Measurements from ENCODE around the gene YAF2. TPM values are rescaled to one million over a fixed set of nuclear protein-coding genes. Genes with fewer than 3 reads are reported as not detected.

YAF2 gene
- total RNA-seq, 1 experiment from 2014 or later = 81.7 TPM

- H3K4me3 ChIP-seq (ENCODE audit: low read length) = no peak overlapping the region
- no peak for DNase-seq
- no peak overlapping the region for H3K9ac ChIP-seq (ENCODE audit: low read length)
Observed at GRCh38 chr12:42204819-42205218, 33.2 kb downstream of the YAF2 start.

GRCh38 chr12:42204362-42204761 lies 33.7 kb downstream of the YAF2 start:
- Histone ChIP-seq H3K79me2 (ENCODE audit: low read length) (peaks cover 84% of the 10 kb centered on the region), H3K9me3 (ENCODE audit: low read length) (no peaks in the 10 kb centered on the region), H3K4me1 (ENCODE audit: low read length) (peaks cover 13% of the 10 kb centered on the region), H3K9me2 (replicated peaks; ENCODE audit: insufficient read depth, low read length) (no peaks in the 10 kb centered on the region), H3K4me3 (ENCODE audit: low read length) (no peak overlapping the region), H4K20me1 (ENCODE audit: insufficient read depth, low read depth, low read length) (no peaks in the 10 kb centered on the region), H2AFZ (ENCODE audit: low read length) (no peak overlapping the region), H3K36me3 (ENCODE audit: insufficient read depth, low read length) (peaks cover 45% of the 10 kb centered on the region; the same call in 1 of the 2 replicates), H3K9ac (ENCODE audit: low read length) (no peak overlapping the region), H3K27ac (ENCODE audit: low read length) (no peak overlapping the region), H3K4me2 (ENCODE audit: low read depth, low read length, poor library complexity, severe bottlenecking) (no peak overlapping the region), H3K27me3 (ENCODE audit: low read length) (no peaks in the 10 kb centered on the region)
- no peak for DNase-seq

More at GRCh38 chr12:42204819-42205218, 33.2 kb downstream of the YAF2 start:
- Histone ChIP-seq H3K27me3 (ENCODE audit: low read length) (no peaks in the 10 kb centered on the region), H4K20me1 (ENCODE audit: insufficient read depth, low read depth, low read length) (no peaks in the 10 kb centered on the region), H3K79me2 (ENCODE audit: low read length) (peaks cover 84% of the 10 kb centered on the region), H2AFZ (ENCODE audit: low read length) (no peak overlapping the region), H3K27ac (ENCODE audit: low read length) (no peak overlapping the region), H3K4me2 (ENCODE audit: low read depth, low read length, poor library complexity, severe bottlenecking) (no peak overlapping the region), H3K9me3 (ENCODE audit: low read length) (no peaks in the 10 kb centered on the region), H3K4me1 (ENCODE audit: low read length) (peaks cover 12% of the 10 kb centered on the region), H3K9me2 (replicated peaks; ENCODE audit: insufficient read depth, low read length) (no peaks in the 10 kb centered on the region), H3K36me3 (ENCODE audit: insufficient read depth, low read length) (peaks cover 42% of the 10 kb centered on the region; the same call in 1 of the 2 replicates)

GRCh38 chr12:42201063-42201462 lies 37.0 kb downstream of the YAF2 start:
- Histone ChIP-seq H3K4me3 (ENCODE audit: low read length) (no peak overlapping the region), H3K4me1 (ENCODE audit: low read length) (peaks cover 28% of the 10 kb centered on the region), H3K9ac (ENCODE audit: low read length) (no peak overlapping the region), H3K79me2 (ENCODE audit: low read length) (peaks cover 91% of the 10 kb centered on the region), H4K20me1 (ENCODE audit: insufficient read depth, low read depth, low read length) (no peaks in the 10 kb centered on the region), H3K27ac (ENCODE audit: low read length) (no peak overlapping the region), H3K9me2 (replicated peaks; ENCODE audit: insufficient read depth, low read length) (no peaks in the 10 kb centered on the region), H3K4me2 (ENCODE audit: low read depth, low read length, poor library complexity, severe bottlenecking) (no peak overlapping the region), H2AFZ (ENCODE audit: low read length) (no peak overlapping the region), H3K9me3 (ENCODE audit: low read length) (no peaks in the 10 kb centered on the region), H3K27me3 (ENCODE audit: low read length) (no peaks in the 10 kb centered on the region), H3K36me3 (ENCODE audit: insufficient read depth, low read length) (peaks cover 41% of the 10 kb centered on the region; the same call in 1 of the 2 replicates)
- DNase-seq = no peak

- no peaks in the 10 kb centered on the region for H3K27me3 ChIP-seq (ENCODE audit: low read length)
- H3K9me3 ChIP-seq (ENCODE audit: low read length) = no peaks in the 10 kb centered on the region
- peaks cover 16% of the 10 kb centered on the region for H3K4me1 ChIP-seq (ENCODE audit: low read length)
- H3K36me3 ChIP-seq (ENCODE audit: insufficient read depth, low read length) = peaks cover 46% of the 10 kb centered on the region; the same call in 1 of the 2 replicates
- H3K4me2 ChIP-seq (ENCODE audit: low read depth, low read length, poor library complexity, severe bottlenecking) = no peak overlapping the region
- H3K9me2 ChIP-seq (replicated peaks; ENCODE audit: insufficient read depth, low read length) = no peaks in the 10 kb centered on the region
- no peaks in the 10 kb centered on the region for H4K20me1 ChIP-seq (ENCODE audit: insufficient read depth, low read depth, low read length)
- no peak overlapping the region for H2AFZ ChIP-seq (ENCODE audit: low read length)
- H3K4me3 ChIP-seq (ENCODE audit: low read length) = no peak overlapping the region
- H3K9ac ChIP-seq (ENCODE audit: low read length) = no peak overlapping the region
- no peak for DNase-seq
- H3K27ac ChIP-seq (ENCODE audit: low read length) = peak overlapping the region; percentile 41
- peaks cover 89% of the 10 kb centered on the region for H3K79me2 ChIP-seq (ENCODE audit: low read length)
Observed at GRCh38 chr12:42199007-42199406, 39.0 kb downstream of the YAF2 start.

- H3K4me2 ChIP-seq (ENCODE audit: low read depth, low read length, poor library complexity, severe bottlenecking) = no peak overlapping the region
- H3K4me3 ChIP-seq (ENCODE audit: low read length) = no peak overlapping the region
- no peaks in the 10 kb centered on the region for H3K27me3 ChIP-seq (ENCODE audit: low read length)
- no peak overlapping the region for H3K9ac ChIP-seq (ENCODE audit: low read length)
- H3K4me1 ChIP-seq (ENCODE audit: low read length) = peaks cover 16% of the 10 kb centered on the region
- no peaks in the 10 kb centered on the region for H3K9me3 ChIP-seq (ENCODE audit: low read length)
- no peaks in the 10 kb centered on the region for H4K20me1 ChIP-seq (ENCODE audit: insufficient read depth, low read depth, low read length)
- no peak overlapping the region; the same call in 1 of the 2 replicates for H3K27ac ChIP-seq (ENCODE audit: low read length)
- DNase-seq = no peak
- peaks cover 92% of the 10 kb centered on the region for H3K79me2 ChIP-seq (ENCODE audit: low read length)
- H3K36me3 ChIP-seq (ENCODE audit: insufficient read depth, low read length) = peaks cover 42% of the 10 kb centered on the region
- no peaks in the 10 kb centered on the region for H3K9me2 ChIP-seq (replicated peaks; ENCODE audit: insufficient read depth, low read length)
- H2AFZ ChIP-seq (ENCODE audit: low read length) = no peak overlapping the region
Observed at GRCh38 chr12:42196723-42197603, 41.1 kb downstream of the YAF2 start.

- H3K9me3 ChIP-seq (ENCODE audit: low read length) = no peaks in the 10 kb centered on the region
- no peak overlapping the region for H3K4me3 ChIP-seq (ENCODE audit: low read length)
- H3K27me3 ChIP-seq (ENCODE audit: low read length) = no peaks in the 10 kb centered on the region
- DNase-seq = no peak
- no peaks in the 10 kb centered on the region for H3K9me2 ChIP-seq (replicated peaks; ENCODE audit: insufficient read depth, low read length)
- H3K9ac ChIP-seq (ENCODE audit: low read length) = no peak overlapping the region
- H2AFZ ChIP-seq (ENCODE audit: low read length) = no peak overlapping the region
- H4K20me1 ChIP-seq (ENCODE audit: insufficient read depth, low read depth, low read length) = no peaks in the 10 kb centered on the region
- H3K36me3 ChIP-seq (ENCODE audit: insufficient read depth, low read length) = peaks cover 35% of the 10 kb centered on the region
- H3K4me1 ChIP-seq (ENCODE audit: low read length) = peaks cover 37% of the 10 kb centered on the region
- H3K79me2 ChIP-seq (ENCODE audit: low read length) = peaks cover 86% of the 10 kb centered on the region
- no peak overlapping the region for H3K4me2 ChIP-seq (ENCODE audit: low read depth, low read length, poor library complexity, severe bottlenecking)
- H3K27ac ChIP-seq (ENCODE audit: low read length) = no peak overlapping the region
Observed at GRCh38 chr12:42192686-42193085, 45.4 kb downstream of the YAF2 start.

- Histone ChIP-seq H3K9me3 (ENCODE audit: low read length) (no peaks in the 10 kb centered on the region), H3K36me3 (ENCODE audit: insufficient read depth, low read length) (peaks cover 33% of the 10 kb centered on the region), H3K9me2 (replicated peaks; ENCODE audit: insufficient read depth, low read length) (no peaks in the 10 kb centered on the region), H3K4me2 (ENCODE audit: low read depth, low read length, poor library complexity, severe bottlenecking) (no peak overlapping the region), H3K27me3 (ENCODE audit: low read length) (no peaks in the 10 kb centered on the region), H3K4me3 (ENCODE audit: low read length) (no peak overlapping the region), H3K9ac (ENCODE audit: low read length) (no peak overlapping the region), H3K4me1 (ENCODE audit: low read length) (peaks cover 41% of the 10 kb centered on the region), H3K79me2 (ENCODE audit: low read length) (peaks cover 84% of the 10 kb centered on the region), H2AFZ (ENCODE audit: low read length) (no peak overlapping the region), H4K20me1 (ENCODE audit: insufficient read depth, low read depth, low read length) (no peaks in the 10 kb centered on the region), H3K27ac (ENCODE audit: low read length) (no peak overlapping the region)
- DNase-seq = no peak
Observed at GRCh38 chr12:42192258-42192657, 45.8 kb downstream of the YAF2 start.

GRCh38 chr12:42190376-42190775 lies 47.7 kb downstream of the YAF2 start:
- DNase-seq = no peak
- Histone ChIP-seq H3K4me3 (ENCODE audit: low read length) (no peak overlapping the region), H2AFZ (ENCODE audit: low read length) (no peak overlapping the region), H3K9me3 (ENCODE audit: low read length) (no peaks in the 10 kb centered on the region), H3K9ac (ENCODE audit: low read length) (no peak overlapping the region), H3K9me2 (replicated peaks; ENCODE audit: insufficient read depth, low read length) (no peaks in the 10 kb centered on the region), H3K27ac (ENCODE audit: low read length) (peak overlapping the region; percentile 41), H3K36me3 (ENCODE audit: insufficient read depth, low read length) (peaks cover 27% of the 10 kb centered on the region), H3K27me3 (ENCODE audit: low read length) (no peaks in the 10 kb centered on the region), H3K4me1 (ENCODE audit: low read length) (peaks cover 51% of the 10 kb centered on the region), H3K4me2 (ENCODE audit: low read depth, low read length, poor library complexity, severe bottlenecking) (no peak overlapping the region), H3K79me2 (ENCODE audit: low read length) (peaks cover 82% of the 10 kb centered on the region), H4K20me1 (ENCODE audit: insufficient read depth, low read depth, low read length) (no peaks in the 10 kb centered on the region)
